Body of pancreas (tissue), 4 donors: ENCODE data around the gene IL1R1.

Source experiments
- CTCF ChIP-seq, 7 experiments: fragments of 450-650 bp in 4 of 7; fragments of 200-600 bp in 3 of 7; sonication (generic) in 3 of 7; IDR thresholded peaks; one replicate each; pipeline ENCODE4 v1.5.1; 2016 to 2019; ENCODE audit warnings: antibody characterized with exemption in 7 of 7
- POLR2A ChIP-seq, 3 donors: fragments of 450-650 bp; IDR thresholded peaks; one replicate each; pipeline ENCODE4 v1.6.1; 2016; ENCODE audit warnings: antibody characterized with exemption in 3 of 3, mild to moderate bottlenecking in 2 of 3

DNA sequence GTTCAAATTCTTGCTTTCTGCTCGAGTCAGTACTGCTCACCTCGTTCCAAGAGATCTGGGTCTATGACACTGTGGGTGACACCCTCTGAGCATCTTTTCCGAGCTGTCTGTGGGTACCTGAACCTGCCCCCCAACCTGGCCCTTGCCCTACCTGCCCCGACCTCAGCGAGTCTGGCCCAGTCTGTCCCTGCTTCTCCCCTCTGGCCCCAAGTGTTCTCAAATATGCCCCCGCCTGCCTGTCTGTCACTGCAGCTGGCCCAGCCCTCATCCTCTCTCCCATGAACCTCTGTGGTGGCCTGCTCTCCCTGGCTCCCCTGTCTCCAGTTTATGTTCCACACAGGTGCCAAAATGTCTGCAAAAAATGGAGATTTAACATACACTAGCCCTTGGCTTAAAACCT lies 11.8 kb downstream of the IL1R1 start:
- TF ChIP-seq CTCF (IDR thresholded peaks at IDR 0.05) (no peak), POLR2A (IDR thresholded peaks at IDR 0.05) (no peak)
